ENCODE results near the gene MPZL1. TPM values are rescaled to one million over a fixed set of nuclear protein-coding genes. Genes with fewer than 3 reads are reported as not detected.

MPZL1 gene
- total and polyA plus RNA-seq, 3 donors from 2014 or later: 148 to 160 (median 154) TPM

- intact Hi-C loops (cut with DNase I; ENCODE audit: low total_unique reads): no loop called here
- no peak for DNase-seq
Observed at GRCh38 chr1:167790117-167790516, 68.3 kb downstream of the MPZL1 start.

DNA sequence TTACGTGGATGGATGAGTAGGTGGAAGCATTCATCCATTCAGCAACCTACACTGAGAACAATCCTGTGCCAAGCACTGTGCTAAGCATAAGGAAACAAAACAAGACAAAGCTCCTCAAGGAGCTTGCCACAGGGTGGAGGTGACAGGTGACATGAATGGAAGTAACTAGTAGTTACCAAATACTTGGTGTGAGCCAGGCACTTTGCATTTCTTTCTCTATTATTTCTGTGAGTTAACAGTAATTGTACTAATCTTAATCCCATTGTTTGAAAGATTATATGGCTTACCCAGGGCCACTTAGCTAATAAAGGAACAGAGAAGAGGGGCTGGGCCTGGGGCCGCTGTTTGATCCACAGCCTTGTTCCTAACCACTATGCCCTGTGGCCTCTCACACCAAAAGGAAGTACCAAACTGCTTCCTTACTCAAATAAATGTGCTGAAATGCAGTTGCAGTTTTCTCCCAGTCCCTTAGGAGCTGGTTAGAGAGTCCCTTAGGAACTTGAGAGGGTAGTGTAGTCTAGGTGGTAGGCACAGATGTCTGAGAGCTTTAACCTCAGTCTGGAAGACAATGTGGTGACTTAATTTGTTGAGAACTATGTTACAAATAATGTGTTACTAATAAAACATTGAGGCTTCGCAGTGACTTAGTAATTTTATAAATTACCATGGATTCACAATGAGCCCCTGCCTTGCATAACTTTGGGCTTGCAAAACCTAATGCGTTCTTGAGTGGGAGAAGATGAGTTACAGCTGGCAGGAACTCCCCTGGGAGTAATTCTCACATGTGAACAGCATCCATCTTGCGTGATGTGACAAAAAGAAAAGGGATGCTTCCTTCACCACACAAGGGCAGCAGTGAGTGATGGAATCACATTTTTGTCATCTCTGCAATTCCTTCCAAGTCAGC, 69.8 kb downstream of the MPZL1 start:
- 58 to 63% methylated on average over 5 of the region's 5 CpGs for WGBS, 2 donors
- no peak overlapping the region for H3K27ac ChIP-seq
- no peaks in the 10 kb centered on the region for H3K9me3 ChIP-seq
- no peaks in the 10 kb centered on the region for H3K27me3 ChIP-seq
- no peak for DNase-seq
- intact Hi-C loops (cut with DNase I; ENCODE audit: low total_unique reads): no loop called here
- H3K4me3 ChIP-seq: no peak overlapping the region
- TF ChIP-seq CTCF (IDR thresholded peaks at IDR 0.05) (no peak), POLR2A (IDR thresholded peaks at IDR 0.05) (no peak)
- no peaks in the 10 kb centered on the region for H3K36me3 ChIP-seq (ENCODE audit: low read depth, missing control alignments)
- H3K4me1 ChIP-seq: peaks cover 19% of the 10 kb centered on the region

More at GRCh38 chr1:167790117-167790516, 68.3 kb downstream of the MPZL1 start:
- no peak overlapping the region for H3K4me3 ChIP-seq
- WGBS, 2 donors: 79 to 92% methylated on average over 5 of the region's 5 CpGs
- no peaks in the 10 kb centered on the region for H3K27me3 ChIP-seq
- no peak overlapping the region for H3K27ac ChIP-seq
- H3K36me3 ChIP-seq (ENCODE audit: low read depth, missing control alignments): no peaks in the 10 kb centered on the region
- TF ChIP-seq CTCF (IDR thresholded peaks at IDR 0.05) (no peak), POLR2A (IDR thresholded peaks at IDR 0.05) (no peak)
- H3K4me1 ChIP-seq: peaks cover 7% of the 10 kb centered on the region
- no peaks in the 10 kb centered on the region for H3K9me3 ChIP-seq

GRCh38 chr1:167792188-167792565, 70.4 kb downstream of the MPZL1 start:
- 83 to 87% methylated on average over 4 of the region's 4 CpGs for WGBS, 2 donors
- H3K36me3 ChIP-seq (ENCODE audit: low read depth, missing control alignments): no peaks in the 10 kb centered on the region
- H3K27ac ChIP-seq: no peak overlapping the region
- intact Hi-C loops (cut with DNase I; ENCODE audit: low total_unique reads): no loop called here
- no peaks in the 10 kb centered on the region for H3K9me3 ChIP-seq
- H3K4me3 ChIP-seq: no peak overlapping the region
- H3K4me1 ChIP-seq: peaks cover 23% of the 10 kb centered on the region
- no peak for DNase-seq
- TF ChIP-seq POLR2A (IDR thresholded peaks at IDR 0.05) (no peak), CTCF (IDR thresholded peaks at IDR 0.05) (no peak)
- no peaks in the 10 kb centered on the region for H3K27me3 ChIP-seq

- 86 to 97% methylated on average over 1 of the region's 1 CpG for WGBS, 2 donors
- TF ChIP-seq POLR2A (IDR thresholded peaks at IDR 0.05) (no peak), CTCF (IDR thresholded peaks at IDR 0.05) (no peak)
- Histone ChIP-seq H3K9me3 (no peaks in the 10 kb centered on the region), H3K4me3 (no peak overlapping the region), H3K27me3 (no peaks in the 10 kb centered on the region), H3K4me1 (peaks cover 27% of the 10 kb centered on the region), H3K27ac (no peak overlapping the region), H3K36me3 (ENCODE audit: low read depth, missing control alignments) (no peaks in the 10 kb centered on the region)
- intact Hi-C loops (cut with DNase I; ENCODE audit: low total_unique reads): no loop called here
- DNase-seq: no peak
Observed at GRCh38 chr1:167794043-167794442, 72.3 kb downstream of the MPZL1 start.

Measured in testis (tissue), 3 donors.